ENCODE measurements around the gene SRF.

SRF gene

DNA sequence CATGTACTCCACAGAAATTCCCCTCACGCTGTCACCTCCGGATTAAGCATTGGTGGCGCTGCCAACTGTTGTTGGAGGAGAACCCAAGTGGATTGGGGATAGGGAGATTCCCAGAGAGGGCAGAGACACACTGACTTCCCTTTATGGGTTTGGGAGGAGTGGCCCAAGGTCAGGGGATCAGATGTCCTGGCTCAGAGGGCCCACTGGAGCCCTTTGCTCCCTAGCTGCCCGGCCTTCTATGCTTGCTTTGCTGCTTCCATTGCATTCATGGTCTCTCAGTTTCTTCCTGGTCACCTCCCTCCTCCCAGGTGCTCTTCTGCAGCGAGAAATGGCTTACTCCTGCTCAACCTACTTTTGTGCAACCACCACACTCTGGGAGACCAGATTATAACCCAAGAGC is 25.3 kb downstream of the SRF start:
- H3K23ac ChIP-seq (ENCODE audit: low read depth, low read length, poor library complexity) = no peak overlapping the region
- no CpG with 5 or more reads among the region's 5 CpGs for WGBS, 2 donors (ENCODE audit: extremely low coverage in 2 of 2, insufficient read length in 2 of 2, insufficient replicate concordance in 1 of 2)
- no peak overlapping the region for H2BK5ac ChIP-seq (ENCODE audit: low read length)
- peaks cover 10 to 64% of the 10 kb centered on the region in 2 donors for H3K36me3 ChIP-seq (replicated peaks in 1 of 2; ENCODE audit: control insufficient read depth in 2 of 2, insufficient read depth in 2 of 2, low read length in 2 of 2)
- H3K27me3 ChIP-seq (ENCODE audit: control insufficient read depth in 3 of 3, insufficient read depth in 3 of 3, low read depth in 1 of 3, low read length in 3 of 3) = no peaks in the 10 kb centered on the region
- no peak overlapping the region for H2BK12ac ChIP-seq (ENCODE audit: low read length)
- peaks cover 4% of the 10 kb centered on the region for H3K79me1 ChIP-seq (ENCODE audit: low read depth, low read length)
- H3K4me3 ChIP-seq (ENCODE audit: low read length in 2 of 2) = no peak overlapping the region
- H3K27ac ChIP-seq (replicated peaks; ENCODE audit: low read length) = no peak overlapping the region
- no peak overlapping the region for H4K8ac ChIP-seq (ENCODE audit: low read depth, low read length)
- H3K9me3 ChIP-seq (replicated peaks in 1 of 2; ENCODE audit: control insufficient read depth in 2 of 2, insufficient read depth in 1 of 2, low read depth in 1 of 2, low read length in 2 of 2) = no peaks in the 10 kb centered on the region
- H2AFZ ChIP-seq (ENCODE audit: low read length) = no peak overlapping the region
- no peak overlapping the region for H3K18ac ChIP-seq (ENCODE audit: low read length)
- H3K14ac ChIP-seq (ENCODE audit: low read length) = no peak overlapping the region
- no peak overlapping the region for H3K4ac ChIP-seq (ENCODE audit: low read length)
- no peak overlapping the region for H2AK5ac ChIP-seq (ENCODE audit: low read depth, low read length)
- H2BK120ac ChIP-seq (ENCODE audit: low read depth, low read length) = no peak overlapping the region
- DNase-seq (ENCODE audit: low spot score) = no peak
- H3K4me1 ChIP-seq (ENCODE audit: control insufficient read depth in 2 of 2, insufficient read depth in 1 of 2, low read depth in 1 of 2, low read length in 2 of 2) = no peaks in the 10 kb centered on the region
- no peak overlapping the region for H2BK15ac ChIP-seq (ENCODE audit: low read length)
- no peak overlapping the region for H4K91ac ChIP-seq (ENCODE audit: low read depth, low read length, poor library complexity)
- H3K9ac ChIP-seq (ENCODE audit: low read depth, low read length, poor library complexity) = no peak overlapping the region
- no peak overlapping the region for H3K4me2 ChIP-seq (ENCODE audit: insufficient read depth, low read length, poor library complexity, severe bottlenecking)

DNA sequence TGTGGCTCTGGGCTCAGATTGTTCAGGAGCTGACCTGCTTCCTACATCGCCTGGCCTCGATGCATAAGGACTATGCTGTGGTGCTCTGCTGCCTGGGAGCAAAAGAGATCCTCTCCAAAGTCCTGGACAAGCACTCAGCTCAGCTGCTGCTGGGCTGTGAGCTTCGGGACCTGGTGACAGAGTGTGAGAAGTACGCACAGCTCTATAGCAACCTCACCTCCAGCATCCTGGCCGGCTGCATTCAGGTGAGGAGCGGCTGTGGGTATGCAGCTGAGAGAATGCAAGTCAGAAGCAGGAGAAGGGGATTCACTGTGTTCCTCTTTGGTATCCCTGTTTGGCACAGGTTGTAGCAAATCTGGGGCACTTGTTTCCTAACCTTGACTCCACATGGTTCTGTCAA is 28.8 kb downstream of the SRF start:
- no peaks in the 10 kb centered on the region for H3K9me3 ChIP-seq (replicated peaks in 1 of 2; ENCODE audit: control insufficient read depth in 2 of 2, insufficient read depth in 1 of 2, low read depth in 1 of 2, low read length in 2 of 2)
- no peak overlapping the region for H3K4me2 ChIP-seq (ENCODE audit: insufficient read depth, low read length, poor library complexity, severe bottlenecking)
- H3K9ac ChIP-seq (ENCODE audit: low read depth, low read length, poor library complexity) = no peak overlapping the region
- no peak overlapping the region for H2AFZ ChIP-seq (ENCODE audit: low read length)
- H4K8ac ChIP-seq (ENCODE audit: low read depth, low read length) = no peak overlapping the region
- H3K79me1 ChIP-seq (ENCODE audit: low read depth, low read length) = no peaks in the 10 kb centered on the region
- no peak overlapping the region for H2BK120ac ChIP-seq (ENCODE audit: low read depth, low read length)
- H3K23ac ChIP-seq (ENCODE audit: low read depth, low read length, poor library complexity) = no peak overlapping the region
- no CpG with 5 or more reads among the region's 6 CpGs for WGBS, 2 donors (ENCODE audit: extremely low coverage in 2 of 2, insufficient read length in 2 of 2, insufficient replicate concordance in 1 of 2)
- H3K4ac ChIP-seq (ENCODE audit: low read length) = no peak overlapping the region
- DNase-seq (ENCODE audit: low spot score) = no peak
- H4K91ac ChIP-seq (ENCODE audit: low read depth, low read length, poor library complexity) = no peak overlapping the region
- H2BK15ac ChIP-seq (ENCODE audit: low read length) = no peak overlapping the region
- H3K27ac ChIP-seq (replicated peaks; ENCODE audit: low read length) = no peak overlapping the region
- H3K14ac ChIP-seq (ENCODE audit: low read length) = no peak overlapping the region
- H3K18ac ChIP-seq (ENCODE audit: low read length) = no peak overlapping the region
- H2BK12ac ChIP-seq (ENCODE audit: low read length) = no peak overlapping the region
- no peaks in the 10 kb centered on the region for H3K4me1 ChIP-seq (ENCODE audit: control insufficient read depth in 2 of 2, insufficient read depth in 1 of 2, low read depth in 1 of 2, low read length in 2 of 2)
- H2BK5ac ChIP-seq (ENCODE audit: low read length) = no peak overlapping the region
- H3K27me3 ChIP-seq (ENCODE audit: control insufficient read depth in 3 of 3, insufficient read depth in 3 of 3, low read depth in 1 of 3, low read length in 3 of 3) = no peaks in the 10 kb centered on the region
- no peak overlapping the region for H2AK5ac ChIP-seq (ENCODE audit: low read depth, low read length)
- peaks cover 6 to 46% of the 10 kb centered on the region in 2 donors for H3K36me3 ChIP-seq (replicated peaks in 1 of 2; ENCODE audit: control insufficient read depth in 2 of 2, insufficient read depth in 2 of 2, low read length in 2 of 2)
- no peak overlapping the region for H3K4me3 ChIP-seq (ENCODE audit: low read length in 2 of 2)

DNA sequence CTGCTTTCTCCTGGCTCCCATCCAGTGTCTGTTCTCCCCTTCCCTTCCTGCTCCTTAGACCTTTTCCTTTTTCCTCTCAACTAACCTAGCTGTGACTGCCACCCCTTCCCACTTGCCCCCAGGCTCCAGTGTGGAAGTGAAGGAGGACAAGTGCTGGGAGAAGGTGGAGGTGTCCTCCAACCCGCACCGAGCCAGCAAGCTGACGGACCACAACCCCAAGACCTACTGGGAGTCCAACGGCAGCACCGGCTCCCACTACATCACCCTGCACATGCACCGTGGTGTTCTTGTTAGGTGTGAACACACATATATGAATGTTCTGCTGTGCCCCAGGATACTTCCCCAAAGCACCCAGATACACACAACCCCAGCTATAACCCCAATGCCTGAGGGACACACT is 29.5 kb downstream of the SRF start:
- peaks cover 6 to 44% of the 10 kb centered on the region in 2 donors for H3K36me3 ChIP-seq (replicated peaks in 1 of 2; ENCODE audit: control insufficient read depth in 2 of 2, insufficient read depth in 2 of 2, low read length in 2 of 2)
- no peak overlapping the region for H2BK120ac ChIP-seq (ENCODE audit: low read depth, low read length)
- no peaks in the 10 kb centered on the region for H3K9me3 ChIP-seq (replicated peaks in 1 of 2; ENCODE audit: control insufficient read depth in 2 of 2, insufficient read depth in 1 of 2, low read depth in 1 of 2, low read length in 2 of 2)
- H4K91ac ChIP-seq (ENCODE audit: low read depth, low read length, poor library complexity) = no peak overlapping the region
- no peaks in the 10 kb centered on the region for H3K27me3 ChIP-seq (ENCODE audit: control insufficient read depth in 3 of 3, insufficient read depth in 3 of 3, low read depth in 1 of 3, low read length in 3 of 3)
- H3K4me3 ChIP-seq (ENCODE audit: low read length in 2 of 2) = no peak overlapping the region
- H2BK15ac ChIP-seq (ENCODE audit: low read length) = no peak overlapping the region
- no peak overlapping the region for H3K4me2 ChIP-seq (ENCODE audit: insufficient read depth, low read length, poor library complexity, severe bottlenecking)
- WGBS, 2 donors (ENCODE audit: extremely low coverage in 2 of 2, insufficient read length in 2 of 2, insufficient replicate concordance in 1 of 2) = no CpG with 5 or more reads among the region's 6 CpGs
- H3K18ac ChIP-seq (ENCODE audit: low read length) = no peak overlapping the region
- no peak overlapping the region for H3K14ac ChIP-seq (ENCODE audit: low read length)
- DNase-seq (ENCODE audit: low spot score) = no peak
- no peak overlapping the region for H3K23ac ChIP-seq (ENCODE audit: low read depth, low read length, poor library complexity)
- H2BK5ac ChIP-seq (ENCODE audit: low read length) = no peak overlapping the region
- no peak overlapping the region for H3K9ac ChIP-seq (ENCODE audit: low read depth, low read length, poor library complexity)
- no peak overlapping the region for H2AK5ac ChIP-seq (ENCODE audit: low read depth, low read length)
- H3K27ac ChIP-seq (replicated peaks; ENCODE audit: low read length) = no peak overlapping the region
- H4K8ac ChIP-seq (ENCODE audit: low read depth, low read length) = no peak overlapping the region
- no peaks in the 10 kb centered on the region for H3K79me1 ChIP-seq (ENCODE audit: low read depth, low read length)
- H2AFZ ChIP-seq (ENCODE audit: low read length) = no peak overlapping the region
- H2BK12ac ChIP-seq (ENCODE audit: low read length) = no peak overlapping the region
- H3K4me1 ChIP-seq (ENCODE audit: control insufficient read depth in 2 of 2, insufficient read depth in 1 of 2, low read depth in 1 of 2, low read length in 2 of 2) = no peaks in the 10 kb centered on the region
- H3K4ac ChIP-seq (ENCODE audit: low read length) = no peak overlapping the region

DNA sequence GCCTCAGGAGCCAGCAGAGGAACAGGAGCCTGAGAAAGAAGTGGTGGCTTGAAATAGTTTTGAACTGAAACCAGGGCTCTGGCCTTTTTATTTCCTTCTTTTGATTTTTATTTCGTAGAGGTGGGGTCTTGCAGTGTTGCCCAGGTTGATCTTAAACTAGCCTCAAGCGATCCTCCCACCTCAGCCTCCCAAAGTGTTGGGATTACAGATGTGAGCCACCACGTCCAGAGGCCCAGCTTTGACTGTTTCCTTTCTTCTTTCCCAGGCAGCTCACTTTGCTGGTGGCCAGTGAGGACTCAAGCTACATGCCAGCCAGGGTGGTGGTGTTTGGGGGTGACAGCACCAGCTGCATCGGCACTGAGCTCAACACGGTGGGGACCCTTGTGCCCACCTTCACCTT is 31.4 kb downstream of the SRF start:
- Histone ChIP-seq H3K9me3 (replicated peaks in 1 of 2; ENCODE audit: control insufficient read depth in 2 of 2, insufficient read depth in 1 of 2, low read depth in 1 of 2, low read length in 2 of 2) (no peaks in the 10 kb centered on the region), H2BK5ac (ENCODE audit: low read length) (no peak overlapping the region), H3K18ac (ENCODE audit: low read length) (no peak overlapping the region), H3K36me3 (replicated peaks in 1 of 2; ENCODE audit: control insufficient read depth in 2 of 2, insufficient read depth in 2 of 2, low read length in 2 of 2) (peaks cover 3 to 38% of the 10 kb centered on the region in 2 donors), H4K91ac (ENCODE audit: low read depth, low read length, poor library complexity) (no peak overlapping the region), H4K8ac (ENCODE audit: low read depth, low read length) (no peak overlapping the region), H3K27ac (replicated peaks; ENCODE audit: low read length) (no peak overlapping the region), H3K14ac (ENCODE audit: low read length) (no peak overlapping the region), H2BK12ac (ENCODE audit: low read length) (peak overlapping the region; percentile 63), H3K79me1 (ENCODE audit: low read depth, low read length) (no peaks in the 10 kb centered on the region), H3K4me2 (ENCODE audit: insufficient read depth, low read length, poor library complexity, severe bottlenecking) (no peak overlapping the region), H3K9ac (ENCODE audit: low read depth, low read length, poor library complexity) (no peak overlapping the region), H3K4me3 (ENCODE audit: low read length in 2 of 2) (no peak overlapping the region), H3K23ac (ENCODE audit: low read depth, low read length, poor library complexity) (no peak overlapping the region), H3K27me3 (ENCODE audit: control insufficient read depth in 3 of 3, insufficient read depth in 3 of 3, low read depth in 1 of 3, low read length in 3 of 3) (no peaks in the 10 kb centered on the region), H2AFZ (ENCODE audit: low read length) (no peak overlapping the region), H2AK5ac (ENCODE audit: low read depth, low read length) (no peak overlapping the region), H2BK15ac (ENCODE audit: low read length) (no peak overlapping the region), H3K4me1 (ENCODE audit: control insufficient read depth in 2 of 2, insufficient read depth in 1 of 2, low read depth in 1 of 2, low read length in 2 of 2) (no peaks in the 10 kb centered on the region), H3K4ac (ENCODE audit: low read length) (no peak overlapping the region), H2BK120ac (ENCODE audit: low read depth, low read length) (no peak overlapping the region)
- no CpG with 5 or more reads among the region's 5 CpGs for WGBS, 2 donors (ENCODE audit: extremely low coverage in 2 of 2, insufficient read length in 2 of 2, insufficient replicate concordance in 1 of 2)
- DNase-seq (ENCODE audit: low spot score) = no peak
